HL-60 (cell line): ENCODE data around the gene SV2C.

ENCODE experiments used
- GABPA ChIP-seq: IDR thresholded peaks from 2 replicates; pipeline ENCODE4 v1.6.1; 2012; ENCODE audit warnings: low read depth
- POLR2AphosphoS5 ChIP-seq: IDR thresholded peaks from 2 replicates; pipeline ENCODE4 v1.6.1; 2012; ENCODE audit warnings: low read depth
- SPI1 ChIP-seq: IDR thresholded peaks from 2 replicates; pipeline ENCODE4 v1.6.1; 2012; ENCODE audit warnings: low read depth, mild to moderate bottlenecking, borderline replicate concordance
- TF ChIP-seq, protein P1 (sequence below): IDR thresholded peaks from one replicate; pipeline ENCODE4 v1.5.1; 2011; ENCODE audit warnings: low read length, control low read depth, inconsistent platforms; ENCODE audit not compliant: insufficient read depth
- TF ChIP-seq, protein P2 (sequence below): IDR thresholded peaks from 2 replicates; pipeline ENCODE4 v1.6.1; 2012; ENCODE audit warnings: low read depth; ENCODE audit not compliant: insufficient replicate concordance

- TF ChIP-seq, protein P1, sequence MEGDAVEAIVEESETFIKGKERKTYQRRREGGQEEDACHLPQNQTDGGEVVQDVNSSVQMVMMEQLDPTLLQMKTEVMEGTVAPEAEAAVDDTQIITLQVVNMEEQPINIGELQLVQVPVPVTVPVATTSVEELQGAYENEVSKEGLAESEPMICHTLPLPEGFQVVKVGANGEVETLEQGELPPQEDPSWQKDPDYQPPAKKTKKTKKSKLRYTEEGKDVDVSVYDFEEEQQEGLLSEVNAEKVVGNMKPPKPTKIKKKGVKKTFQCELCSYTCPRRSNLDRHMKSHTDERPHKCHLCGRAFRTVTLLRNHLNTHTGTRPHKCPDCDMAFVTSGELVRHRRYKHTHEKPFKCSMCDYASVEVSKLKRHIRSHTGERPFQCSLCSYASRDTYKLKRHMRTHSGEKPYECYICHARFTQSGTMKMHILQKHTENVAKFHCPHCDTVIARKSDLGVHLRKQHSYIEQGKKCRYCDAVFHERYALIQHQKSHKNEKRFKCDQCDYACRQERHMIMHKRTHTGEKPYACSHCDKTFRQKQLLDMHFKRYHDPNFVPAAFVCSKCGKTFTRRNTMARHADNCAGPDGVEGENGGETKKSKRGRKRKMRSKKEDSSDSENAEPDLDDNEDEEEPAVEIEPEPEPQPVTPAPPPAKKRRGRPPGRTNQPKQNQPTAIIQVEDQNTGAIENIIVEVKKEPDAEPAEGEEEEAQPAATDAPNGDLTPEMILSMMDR: no peak
- TF ChIP-seq POLR2AphosphoS5: no peak
- TF ChIP-seq, protein P2, sequence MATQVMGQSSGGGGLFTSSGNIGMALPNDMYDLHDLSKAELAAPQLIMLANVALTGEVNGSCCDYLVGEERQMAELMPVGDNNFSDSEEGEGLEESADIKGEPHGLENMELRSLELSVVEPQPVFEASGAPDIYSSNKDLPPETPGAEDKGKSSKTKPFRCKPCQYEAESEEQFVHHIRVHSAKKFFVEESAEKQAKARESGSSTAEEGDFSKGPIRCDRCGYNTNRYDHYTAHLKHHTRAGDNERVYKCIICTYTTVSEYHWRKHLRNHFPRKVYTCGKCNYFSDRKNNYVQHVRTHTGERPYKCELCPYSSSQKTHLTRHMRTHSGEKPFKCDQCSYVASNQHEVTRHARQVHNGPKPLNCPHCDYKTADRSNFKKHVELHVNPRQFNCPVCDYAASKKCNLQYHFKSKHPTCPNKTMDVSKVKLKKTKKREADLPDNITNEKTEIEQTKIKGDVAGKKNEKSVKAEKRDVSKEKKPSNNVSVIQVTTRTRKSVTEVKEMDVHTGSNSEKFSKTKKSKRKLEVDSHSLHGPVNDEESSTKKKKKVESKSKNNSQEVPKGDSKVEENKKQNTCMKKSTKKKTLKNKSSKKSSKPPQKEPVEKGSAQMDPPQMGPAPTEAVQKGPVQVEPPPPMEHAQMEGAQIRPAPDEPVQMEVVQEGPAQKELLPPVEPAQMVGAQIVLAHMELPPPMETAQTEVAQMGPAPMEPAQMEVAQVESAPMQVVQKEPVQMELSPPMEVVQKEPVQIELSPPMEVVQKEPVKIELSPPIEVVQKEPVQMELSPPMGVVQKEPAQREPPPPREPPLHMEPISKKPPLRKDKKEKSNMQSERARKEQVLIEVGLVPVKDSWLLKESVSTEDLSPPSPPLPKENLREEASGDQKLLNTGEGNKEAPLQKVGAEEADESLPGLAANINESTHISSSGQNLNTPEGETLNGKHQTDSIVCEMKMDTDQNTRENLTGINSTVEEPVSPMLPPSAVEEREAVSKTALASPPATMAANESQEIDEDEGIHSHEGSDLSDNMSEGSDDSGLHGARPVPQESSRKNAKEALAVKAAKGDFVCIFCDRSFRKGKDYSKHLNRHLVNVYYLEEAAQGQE: no peak
- no peak for TF ChIP-seq GABPA
- TF ChIP-seq SPI1: no peak
Measured at GRCh38 chr5:76388791-76389512, 305.8 kb downstream of the SV2C start.
